Upper lobe of left lung (tissue), 6 donors: Measurements from ENCODE around the gene DIO1. TPM values are rescaled to one million over a fixed set of nuclear protein-coding genes. Genes with fewer than 3 reads are reported as not detected.

ENCODE experiments used
- ATAC-seq, 2 donors: fragments of 200-7000 bp; cut with Tn5 transposase; one replicate each; pipeline ENCODE4 v1.9.1; 2022; ENCODE audit warnings: mild to moderate bottlenecking in 2 of 2, moderate library complexity in 2 of 2; ENCODE audit not compliant: low FRiP score in 2 of 2
- DNase-seq, 2 donors: peaks; one replicate each; pipeline ENCODE4 v3.0.0-alpha.2; 2019 to 2020
- H3K27ac ChIP-seq, 4 donors: fragments of 200-600 bp; sonication (generic); one replicate each; pipeline ENCODE4 v1.5.1; 2016 to 2019
- H3K27me3 ChIP-seq, 4 donors: fragments of 200-600 bp; sonication (generic); one replicate each; pipeline ENCODE4 v1.5.1; 2017 to 2019
- H3K36me3 ChIP-seq, 4 donors: fragments of 200-600 bp; sonication (generic); one replicate each; pipeline ENCODE4 v1.5.1; 2016 to 2019
- H3K4me1 ChIP-seq, 4 donors: fragments of 200-600 bp; sonication (generic); one replicate each; pipeline ENCODE4 v1.5.1; 2018 to 2019
- H3K4me3 ChIP-seq, 4 donors: fragments of 200-600 bp; sonication (generic); one replicate each; pipeline ENCODE4 v1.5.1; 2017 to 2019; ENCODE audit warnings: mild to moderate bottlenecking in 2 of 4, moderate library complexity in 1 of 4
- H3K9me3 ChIP-seq, 4 donors: fragments of 200-600 bp; sonication (generic); one replicate each; pipeline ENCODE4 v1.5.1; 2018 to 2019
- EP300 ChIP-seq, 4 donors: sonication (generic); formaldehyde crosslinking; IDR thresholded peaks; one replicate each; pipeline ENCODE4 v1.5.1; 2017; ENCODE audit warnings: antibody characterized with exemption in 4 of 4, control low read depth in 2 of 4
- POLR2A ChIP-seq, 4 donors: fragments of 450-650 bp; IDR thresholded peaks; one replicate each; pipeline ENCODE4 v1.5.1; 2016 to 2017; ENCODE audit warnings: antibody characterized with exemption in 4 of 4, mild to moderate bottlenecking in 2 of 4
- POLR2AphosphoS5 ChIP-seq, 2 donors: sonication (generic); formaldehyde crosslinking; IDR thresholded peaks; one replicate each; pipeline ENCODE4 v1.5.1; 2017; ENCODE audit warnings: antibody characterized with exemption in 2 of 2
- WGBS, 2 donors: methylation state at CpG; one replicate each; pipeline ENCODE4 v1.1.5; 2017 to 2018; 5-methylcytosine and 5-hydroxymethylcytosine counted together
- total RNA-seq, 6 donors: library from RNA; depleted of rRNA in 4 of 6; stranded (reverse); fragments of >200 nt in 4 of 6; gene quantifications; one replicate each; pipeline versions ENCODE4 v1.1.0 to v1.2.1, GENCODE V29; 2016 to 2021
- TF ChIP-seq, protein P1 (sequence below), 6 experiments: fragments of 450-650 bp in 4 of 6; fragments of 200-600 bp in 2 of 6; sonication (generic) in 2 of 6; IDR thresholded peaks; one replicate each; pipeline ENCODE4 v1.5.1; 2016 to 2019; ENCODE audit warnings: antibody characterized with exemption in 6 of 6
- donor health status: DM: no; HTN: no; CAD: no; lungs with moderate emphysema.
- donor health status: DM: no; HTN: yes; CAD: no; lungs with severe emphysema.

The DIO1 gene
- total RNA-seq, 6 donors from 2014 or later = 0.20 TPM; not detected in 5

DNA sequence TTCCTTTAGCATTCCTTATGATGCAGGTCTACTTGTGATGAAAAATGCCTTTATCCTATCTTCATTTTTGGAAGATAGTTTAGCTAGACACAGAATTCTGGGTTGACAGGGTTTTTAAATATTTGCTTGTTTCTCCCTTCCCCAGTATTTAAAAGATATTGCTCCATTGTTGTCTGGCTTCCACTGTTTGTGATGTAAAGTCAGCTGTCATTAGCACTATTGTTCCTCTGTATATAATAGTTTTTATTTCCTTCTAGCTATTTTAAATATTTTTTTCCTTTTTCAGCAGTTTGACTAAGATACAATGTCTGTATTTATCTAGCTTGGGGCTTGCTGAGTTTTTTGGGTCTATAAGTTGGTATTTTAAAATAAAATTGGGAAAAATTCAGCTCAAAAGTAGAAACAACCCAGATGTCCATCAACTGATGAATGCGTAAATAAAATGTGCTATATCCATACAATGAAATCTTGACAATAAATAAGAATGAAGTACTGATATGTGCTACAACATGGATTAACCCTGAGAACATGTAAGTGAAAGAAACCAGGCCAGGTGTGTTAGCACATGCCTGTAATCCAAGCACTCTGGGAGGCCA lies 40.3 kb downstream of the DIO1 start:
- no peaks in the 10 kb centered on the region for H3K27me3 ChIP-seq
- peaks cover 0 to 10% (median 3%) of the 10 kb centered on the region in 4 donors for H3K36me3 ChIP-seq
- DNase-seq (no peak), ATAC-seq (no peak)
- peaks cover 0 to 6% (median 3%) of the 10 kb centered on the region in 4 donors for H3K9me3 ChIP-seq
- TF ChIP-seq EP300 (IDR thresholded peaks at IDR 0.05) (no peak), POLR2AphosphoS5 (IDR thresholded peaks at IDR 0.05) (no peak), POLR2A (IDR thresholded peaks at IDR 0.05) (no peak)
- TF ChIP-seq, protein P1, sequence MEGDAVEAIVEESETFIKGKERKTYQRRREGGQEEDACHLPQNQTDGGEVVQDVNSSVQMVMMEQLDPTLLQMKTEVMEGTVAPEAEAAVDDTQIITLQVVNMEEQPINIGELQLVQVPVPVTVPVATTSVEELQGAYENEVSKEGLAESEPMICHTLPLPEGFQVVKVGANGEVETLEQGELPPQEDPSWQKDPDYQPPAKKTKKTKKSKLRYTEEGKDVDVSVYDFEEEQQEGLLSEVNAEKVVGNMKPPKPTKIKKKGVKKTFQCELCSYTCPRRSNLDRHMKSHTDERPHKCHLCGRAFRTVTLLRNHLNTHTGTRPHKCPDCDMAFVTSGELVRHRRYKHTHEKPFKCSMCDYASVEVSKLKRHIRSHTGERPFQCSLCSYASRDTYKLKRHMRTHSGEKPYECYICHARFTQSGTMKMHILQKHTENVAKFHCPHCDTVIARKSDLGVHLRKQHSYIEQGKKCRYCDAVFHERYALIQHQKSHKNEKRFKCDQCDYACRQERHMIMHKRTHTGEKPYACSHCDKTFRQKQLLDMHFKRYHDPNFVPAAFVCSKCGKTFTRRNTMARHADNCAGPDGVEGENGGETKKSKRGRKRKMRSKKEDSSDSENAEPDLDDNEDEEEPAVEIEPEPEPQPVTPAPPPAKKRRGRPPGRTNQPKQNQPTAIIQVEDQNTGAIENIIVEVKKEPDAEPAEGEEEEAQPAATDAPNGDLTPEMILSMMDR (IDR thresholded peaks at IDR 0.05) = no peak
- H3K4me1 ChIP-seq = no peaks in the 10 kb centered on the region
- H3K27ac ChIP-seq = no peak overlapping the region
- no peak overlapping the region for H3K4me3 ChIP-seq
- 100% methylated on average over 1 of the region's 1 CpG for WGBS, 2 donors

DNA sequence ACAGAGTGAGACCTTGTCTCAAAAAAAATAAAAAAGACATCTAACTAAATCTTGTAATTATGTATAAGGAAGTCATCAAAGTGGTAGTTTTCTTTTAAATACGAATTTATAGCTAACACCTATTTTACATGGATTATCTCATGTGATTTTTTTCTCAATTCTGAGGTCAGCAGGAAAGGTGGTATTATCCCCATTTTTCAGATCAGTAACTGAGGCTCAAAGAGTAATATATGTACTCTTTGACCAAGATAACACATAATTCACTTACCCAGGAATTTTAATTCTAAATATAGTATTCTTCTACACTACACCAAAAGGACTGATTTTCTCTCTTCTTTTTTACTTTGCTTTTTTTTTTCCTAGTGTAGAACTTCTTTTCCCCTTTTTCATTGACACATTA lies 42.4 kb downstream of the DIO1 start:
- no peak for TF ChIP-seq POLR2A (IDR thresholded peaks at IDR 0.05)
- no peak for TF ChIP-seq POLR2AphosphoS5 (IDR thresholded peaks at IDR 0.05)
- no peak for TF ChIP-seq EP300 (IDR thresholded peaks at IDR 0.05)
- TF ChIP-seq, protein P1 (IDR thresholded peaks at IDR 0.05) = no peak
- DNase-seq (no peak), ATAC-seq (no peak)
- Histone ChIP-seq H3K36me3 (peaks cover 0 to 7% (median 3%) of the 10 kb centered on the region in 4 donors), H3K9me3 (peaks cover 0 to 6% (median 3%) of the 10 kb centered on the region in 4 donors), H3K27ac (no peak overlapping the region), H3K4me1 (peaks cover 0 to 5% (median 0%) of the 10 kb centered on the region in 4 donors), H3K4me3 (no peak overlapping the region), H3K27me3 (no peaks in the 10 kb centered on the region)
- WGBS, 2 donors = 93 to 97% methylated on average over 1 of the region's 1 CpG

DNA sequence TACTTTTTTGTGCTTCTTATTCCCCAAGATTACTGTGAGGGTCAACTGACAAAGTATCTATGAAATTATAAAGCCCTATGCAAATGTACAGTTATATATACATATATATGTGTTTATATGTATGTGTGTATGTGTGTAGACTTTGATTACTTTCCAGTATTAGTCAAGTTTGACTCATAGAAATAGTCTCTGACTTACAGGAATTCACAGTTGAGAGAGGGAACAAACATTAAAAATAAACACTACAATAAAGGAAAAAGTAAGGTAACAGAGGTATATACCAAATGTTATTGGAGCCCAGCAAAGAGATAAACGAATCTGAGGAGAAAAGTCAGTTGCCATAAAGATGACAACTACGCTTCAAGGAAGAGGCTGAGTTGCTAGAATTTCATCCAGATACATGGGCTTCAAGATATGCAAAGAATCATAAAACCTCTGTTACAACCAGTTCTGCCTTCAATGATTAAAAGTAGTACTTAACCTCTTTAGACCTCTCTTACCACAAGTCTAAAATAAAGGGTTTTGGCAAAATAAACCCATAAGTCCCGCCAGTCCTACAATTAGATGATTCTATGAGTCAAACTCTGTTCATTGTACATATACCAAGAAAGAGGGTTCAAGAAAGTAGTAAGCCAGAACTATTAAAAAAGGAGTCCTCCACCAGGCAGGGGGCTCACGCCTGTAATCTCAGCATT lies 44.3 kb downstream of the DIO1 start:
- H3K27ac ChIP-seq = no peak overlapping the region
- H3K4me3 ChIP-seq = no peak overlapping the region
- 89 to 90% methylated on average over 4 of the region's 4 CpGs for WGBS, 2 donors
- H3K9me3 ChIP-seq = peaks cover 0 to 6% (median 3%) of the 10 kb centered on the region in 4 donors
- no peak for DNase-seq
- ATAC-seq = no peak
- H3K36me3 ChIP-seq = peaks cover 0 to 7% (median 3%) of the 10 kb centered on the region in 4 donors
- H3K27me3 ChIP-seq = no peaks in the 10 kb centered on the region
- no peak for TF ChIP-seq EP300 (IDR thresholded peaks at IDR 0.05)
- TF ChIP-seq POLR2AphosphoS5 (IDR thresholded peaks at IDR 0.05) = no peak
- TF ChIP-seq, protein P1 (IDR thresholded peaks at IDR 0.05) = no peak
- no peak for TF ChIP-seq POLR2A (IDR thresholded peaks at IDR 0.05)
- H3K4me1 ChIP-seq = peaks cover 0 to 11% (median 2%) of the 10 kb centered on the region in 4 donors

DNA sequence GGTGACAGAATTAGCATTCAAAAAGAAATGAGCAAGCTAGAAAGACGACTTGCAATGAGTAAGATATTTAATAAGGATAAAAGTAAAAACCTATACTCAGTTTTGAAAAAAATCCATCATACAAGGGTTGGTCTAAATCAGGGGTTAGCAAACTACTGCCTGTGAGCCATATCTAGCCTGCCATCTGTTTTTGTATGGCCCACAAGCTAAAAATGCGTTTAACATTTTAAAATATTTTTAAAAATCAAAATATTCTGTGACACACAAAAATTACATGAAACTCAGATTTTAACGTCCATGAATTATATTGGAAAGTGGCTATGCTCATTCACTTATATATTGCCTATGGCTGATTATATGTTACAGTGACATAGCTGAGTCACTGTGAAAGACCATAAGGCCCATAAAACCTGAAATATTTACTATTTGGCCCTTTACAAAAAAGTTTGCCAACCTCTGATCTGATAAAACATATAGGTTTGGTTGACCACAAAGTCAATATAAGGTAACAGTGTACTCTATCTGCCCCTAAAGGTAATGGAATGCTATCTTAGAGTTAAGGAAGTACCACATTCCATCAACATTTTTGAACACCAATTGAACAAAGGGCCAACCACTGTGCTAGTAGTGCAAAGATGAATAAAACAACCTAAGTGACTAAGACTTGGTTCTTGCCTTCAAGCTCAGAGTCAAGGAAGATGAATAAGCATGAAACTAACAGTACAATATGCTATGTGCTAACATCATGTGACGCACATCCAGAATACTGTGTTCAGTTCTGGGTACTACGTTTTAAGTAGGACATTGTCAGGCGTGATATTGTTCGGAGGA lies 48.4 kb downstream of the DIO1 start:
- WGBS, 2 donors = 86 to 92% methylated on average over 7 of the region's 7 CpGs
- no peak for ATAC-seq
- Histone ChIP-seq H3K36me3 (peaks cover 0 to 3% (median 0%) of the 10 kb centered on the region in 4 donors), H3K27me3 (no peaks in the 10 kb centered on the region), H3K4me3 (no peak overlapping the region), H3K4me1 (peaks cover 11 to 32% (median 19%) of the 10 kb centered on the region in 4 donors), H3K27ac (no peak overlapping the region), H3K9me3 (no peaks in the 10 kb centered on the region)
- no peak for TF ChIP-seq EP300 (IDR thresholded peaks at IDR 0.05)
- TF ChIP-seq POLR2AphosphoS5 (IDR thresholded peaks at IDR 0.05) = no peak
- DNase-seq = no peak

DNA sequence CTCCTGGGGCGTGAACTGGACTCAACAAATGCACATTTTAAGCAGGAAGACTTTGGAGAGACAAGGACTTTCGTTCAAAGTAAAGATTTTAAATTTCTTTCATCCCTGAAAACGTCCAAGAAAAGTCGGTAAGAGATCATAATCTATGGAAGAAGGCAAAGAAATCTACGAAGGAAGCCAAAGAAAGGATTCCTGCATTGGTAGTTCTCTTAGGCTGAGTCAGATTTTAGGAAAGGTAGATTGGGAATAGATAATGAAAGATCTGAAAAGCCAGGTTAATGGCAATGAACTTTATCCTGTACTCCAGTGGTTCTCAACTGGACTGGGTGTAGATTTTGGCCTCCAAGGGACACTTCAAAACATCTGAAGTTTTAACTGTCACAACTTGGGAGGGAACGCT lies 49.1 kb downstream of the DIO1 start:
- Histone ChIP-seq H3K27me3 (no peaks in the 10 kb centered on the region), H3K36me3 (no peaks in the 10 kb centered on the region), H3K9me3 (no peaks in the 10 kb centered on the region), H3K27ac (no peak overlapping the region), H3K4me3 (no peak overlapping the region), H3K4me1 (peaks cover 14 to 38% (median 22%) of the 10 kb centered on the region in 4 donors)
- DNase-seq = no peak
- 95% methylated on average over 6 of the region's 6 CpGs for WGBS, 2 donors
- no peak for TF ChIP-seq POLR2AphosphoS5 (IDR thresholded peaks at IDR 0.05)
- ATAC-seq = no peak
